ENCODE results near the gene ROR1. TPM values are rescaled to one million over a fixed set of nuclear protein-coding genes. Genes with fewer than 3 reads are reported as not detected.

ROR1 gene
- total and polyA plus RNA-seq, 2 of the 4 experiments (the other 2 are of a cell fraction) = 4.4 to 10.0 TPM

- in situ Hi-C loops (cut with MboI; ENCODE audit: low sequenced_read_pairs) = no loop called here
Observed at GRCh38 chr1:64220241-64220640, 446.4 kb downstream of the ROR1 start.

More at GRCh38 chr1:64220241-64220640, 446.4 kb downstream of the ROR1 start:
- H3K27me3 ChIP-seq (ENCODE audit: control insufficient read depth, insufficient read depth, low read length) = no peaks in the 10 kb centered on the region
- H2BK120ac ChIP-seq (ENCODE audit: low read depth, low read length) = no peak overlapping the region
- no peak overlapping the region for H3K18ac ChIP-seq (ENCODE audit: low read depth, low read length)
- H3K79me1 ChIP-seq (ENCODE audit: low read depth in 1 of 2, low read length in 2 of 2) = no peaks in the 10 kb centered on the region
- TF ChIP-seq CEBPB (IDR thresholded peaks at IDR 0.05; ENCODE audit: low read depth, low read length) = peak; percentile 52
- no peak for TF ChIP-seq POLR2A (IDR thresholded peaks at IDR 0.05; ENCODE audit: low read depth, low read length)
- intact Hi-C loops (cut with micrococcal nuclease) (no loop called here), dilution Hi-C loops (cut with HindIII; ENCODE audit: low sequenced_read_pairs, unreplicated experiment) (no loop called here)
- no peak overlapping the region for H3K9ac ChIP-seq (ENCODE audit: low read depth, low read length)
- H3K27ac ChIP-seq (ENCODE audit: insufficient read depth, low read length) = no peak overlapping the region
- H2BK5ac ChIP-seq (ENCODE audit: low read depth, low read length, poor library complexity, severe bottlenecking) = no peak overlapping the region
- H2BK20ac ChIP-seq (ENCODE audit: low read depth, low read length) = no peak overlapping the region
- no CpG with 5 or more reads among the region's 5 CpGs for WGBS, 2 experiments (ENCODE audit: extremely low coverage in 2 of 2, insufficient read length in 1 of 2)
- no peak overlapping the region for H4K8ac ChIP-seq (ENCODE audit: low read depth in 2 of 2, low read length in 2 of 2)
- no peak overlapping the region for H3K56ac ChIP-seq (ENCODE audit: extremely low read depth, insufficient read depth, low read length)
- H3K36me3 ChIP-seq (ENCODE audit: control insufficient read depth, insufficient read depth, low read length) = no peaks in the 10 kb centered on the region
- no peak overlapping the region for H3K4ac ChIP-seq (ENCODE audit: low read depth, low read length)
- H4K5ac ChIP-seq (ENCODE audit: low read depth, low read length) = no peak overlapping the region
- H3K4me3 ChIP-seq (ENCODE audit: insufficient read depth, low read depth, low read length) = no peak overlapping the region
- H3K4me2 ChIP-seq (ENCODE audit: low read depth, low read length) = no peak overlapping the region
- ATAC-seq (ENCODE audit: low read depth) = no peak
- no peak overlapping the region; the same call in 2 of the 3 replicates for H2BK15ac ChIP-seq (ENCODE audit: low read depth, low read length)
- ChIA-PET CTCF (no interaction called here), POLR2A (ENCODE audit: unreplicated experiment) (no interaction called here)
- H4K91ac ChIP-seq (ENCODE audit: insufficient read depth, low read depth, low read length) = no peak overlapping the region
- H2AFZ ChIP-seq (replicated peaks; ENCODE audit: low read length, poor library complexity) = no peak overlapping the region
- no peaks in the 10 kb centered on the region; the same call in 1 of the 2 replicates for H3K9me1 ChIP-seq (ENCODE audit: insufficient read depth, low read length)
- BruUV-seq (replicated peaks) = no TSS peak
- H2AK5ac ChIP-seq (ENCODE audit: low read depth, low read length) = no peak overlapping the region
- H3K4me1 ChIP-seq (ENCODE audit: control insufficient read depth, insufficient read depth, low read length) = peaks cover 4% of the 10 kb centered on the region
- DNase-seq = no peak
- H2AK9ac ChIP-seq (replicated peaks; ENCODE audit: low read depth, low read length, poor library complexity) = no peak overlapping the region
- no peak overlapping the region for H3K23ac ChIP-seq (ENCODE audit: low read depth, low read length)
- no peaks in the 10 kb centered on the region for H4K20me1 ChIP-seq (ENCODE audit: insufficient read depth, low read length)
- H3K14ac ChIP-seq (replicated peaks; ENCODE audit: low read depth, low read length) = no peak overlapping the region
- H3K9me3 ChIP-seq (ENCODE audit: control insufficient read depth, insufficient read depth, low read length) = 0 out of 2 replicates have a peak, but pooled peaks cover 2% of the 10 kb centered on the region
